CD4-positive, alpha-beta T cell (primary cell): ENCODE data around the gene PLXNB1. TPM values are rescaled to one million over a fixed set of nuclear protein-coding genes. Genes with fewer than 3 reads are reported as not detected.

Experiments used
- ATAC-seq: fragments of 200-7000 bp; cut with Tn5 transposase; one replicate; pipeline ENCODE4 v1.10.0; 2022; ENCODE audit warnings: mild to moderate bottlenecking; ENCODE audit not compliant: poor library complexity
- CTCF ChIA-PET: fragments of 350-600 bp; sonication (Branson Sonifier 250); formaldehyde crosslinking; loops from one replicate; lab custom pipeline; 2021; ENCODE audit warnings: antibody characterized with exemption, inconsistent platforms; lab: Charles Lee
- POLR2A ChIA-PET: fragments of 350-600 bp; sonication (Branson Sonifier 250); formaldehyde crosslinking; loops from one replicate; lab custom pipeline; 2021; ENCODE audit warnings: antibody characterized with exemption, inconsistent platforms; lab: Charles Lee
- DNase-seq, 14 experiments: peaks; one replicate each; pipeline ENCODE4 v3.0.0-alpha.2; 2013 to 2020; ENCODE audit warnings: mixed read lengths in 2 of 14
- H3K27ac ChIP-seq, 2 donors: one replicate each; pipeline versions ENCODE4 v1.5.1 to v1.7.0; 2013; ENCODE audit warnings: low read length in 2 of 2, low read depth in 1 of 2, mild to moderate bottlenecking in 1 of 2
- H3K27me3 ChIP-seq, 2 experiments: 1 replicate in 1 of 2; 2 replicates in 1 of 2; pipeline versions ENCODE4 v1.6.1 to v1.7.0; 2013; ENCODE audit warnings: low read length in 2 of 2, control low read depth in 1 of 2, mild to moderate bottlenecking in 1 of 2, moderate library complexity in 1 of 2; ENCODE audit not compliant: insufficient read depth in 2 of 2, control insufficient read depth in 1 of 2
- H3K36me3 ChIP-seq: one replicate; pipeline ENCODE4 v1.6.1; 2013; ENCODE audit warnings: low read length, control low read depth; ENCODE audit not compliant: insufficient read depth
- H3K4me1 ChIP-seq: one replicate; pipeline ENCODE4 v1.6.1; 2013; ENCODE audit warnings: low read length, control low read depth; ENCODE audit not compliant: insufficient read depth
- H3K4me3 ChIP-seq: one replicate; pipeline ENCODE4 v1.5.1; 2013; ENCODE audit warnings: mild to moderate bottlenecking, low read length, moderate library complexity
- H3K9me3 ChIP-seq, 2 experiments: 1 replicate in 1 of 2; 2 replicates in 1 of 2; pipeline versions ENCODE4 v1.6.1 to v1.7.0; 2013; ENCODE audit warnings: low read length in 2 of 2, mild to moderate bottlenecking in 2 of 2, control low read depth in 1 of 2, moderate library complexity in 1 of 2; ENCODE audit not compliant: control insufficient read depth in 1 of 2, insufficient read depth in 1 of 2
- H3K27ac Mint-ChIP-seq: one replicate; pipeline ENCODE4 v1.8.0; 2020; ENCODE audit warnings: mixed read lengths
- H3K27me3 Mint-ChIP-seq: one replicate; pipeline ENCODE4 v1.8.0; 2021; ENCODE audit warnings: mixed read lengths
- H3K36me3 Mint-ChIP-seq: one replicate; pipeline ENCODE4 v1.8.0; 2021; ENCODE audit warnings: low read depth, mixed read lengths
- H3K4me1 Mint-ChIP-seq: one replicate; pipeline ENCODE4 v1.8.0; 2021; ENCODE audit warnings: low read depth, mixed read lengths
- H3K4me3 Mint-ChIP-seq: one replicate; pipeline ENCODE4 v1.8.0; 2020; ENCODE audit warnings: mild to moderate bottlenecking, mixed read lengths
- H3K9me3 Mint-ChIP-seq: one replicate; pipeline ENCODE4 v1.8.0; 2020; ENCODE audit warnings: mixed read lengths
- intact Hi-C, 2 experiments: fragments of 100-400 bp; cut with DNase I in 1 of 2; cut with micrococcal nuclease in 1 of 2; formaldehyde crosslinking; loops; one replicate each; pipeline versions ENCODE4 v1.15.1 to v1.9.0; 2023 to 2025; cut with DNase I, micrococcal nuclease
- total RNA-seq, 174 experiments: library from RNA in 2 of 174; stranded (reverse) in 2 of 174; gene quantifications; one replicate each; pipeline ENCODE4 v1.2.3 and lab custom pipeline; 2021 to 2026
- TF ChIP-seq, protein P1 (sequence below): fragments of 200-600 bp; IDR thresholded peaks from one replicate; pipeline ENCODE4 v1.8.0; 2022; ENCODE audit warnings: antibody characterized with exemption, mild to moderate bottlenecking

PLXNB1 gene
- total RNA-seq, 2 experiments from 2014 or later, result 1.1 to 2.0 TPM

DNA sequence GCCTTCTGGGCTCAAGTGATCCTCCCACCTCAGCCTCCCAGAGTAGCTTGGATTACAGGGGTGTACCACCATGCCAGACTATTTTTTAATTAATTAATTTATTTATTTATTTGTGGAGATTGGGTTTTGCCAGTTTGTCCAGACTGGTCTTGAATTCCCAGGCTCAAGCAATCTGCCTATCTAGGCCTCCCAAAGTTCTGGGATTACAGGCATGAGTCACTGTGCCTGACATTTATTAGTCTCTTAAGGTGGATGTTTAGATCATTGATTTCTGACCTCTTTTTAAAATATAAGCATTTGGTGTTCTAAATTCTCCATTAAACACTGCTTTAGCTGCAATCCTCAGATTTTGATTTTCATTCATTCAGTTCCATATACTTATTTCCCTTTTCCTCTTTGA, 42.3 kb downstream of the PLXNB1 start:
- H3K27ac ChIP-seq, result no peak overlapping the region
- no peak overlapping the region for H3K27ac Mint-ChIP-seq
- H3K9me3 ChIP-seq, result no peaks in the 10 kb centered on the region
- H3K27me3 Mint-ChIP-seq, result peaks cover 26% of the 10 kb centered on the region
- no peak overlapping the region for H3K4me3 Mint-ChIP-seq
- POLR2A ChIA-PET, result no interaction called here
- H3K4me1 Mint-ChIP-seq, result no peaks in the 10 kb centered on the region
- no peaks in the 10 kb centered on the region for H3K9me3 Mint-ChIP-seq
- intact Hi-C loops, result no loop called here
- TF ChIP-seq, protein P1, sequence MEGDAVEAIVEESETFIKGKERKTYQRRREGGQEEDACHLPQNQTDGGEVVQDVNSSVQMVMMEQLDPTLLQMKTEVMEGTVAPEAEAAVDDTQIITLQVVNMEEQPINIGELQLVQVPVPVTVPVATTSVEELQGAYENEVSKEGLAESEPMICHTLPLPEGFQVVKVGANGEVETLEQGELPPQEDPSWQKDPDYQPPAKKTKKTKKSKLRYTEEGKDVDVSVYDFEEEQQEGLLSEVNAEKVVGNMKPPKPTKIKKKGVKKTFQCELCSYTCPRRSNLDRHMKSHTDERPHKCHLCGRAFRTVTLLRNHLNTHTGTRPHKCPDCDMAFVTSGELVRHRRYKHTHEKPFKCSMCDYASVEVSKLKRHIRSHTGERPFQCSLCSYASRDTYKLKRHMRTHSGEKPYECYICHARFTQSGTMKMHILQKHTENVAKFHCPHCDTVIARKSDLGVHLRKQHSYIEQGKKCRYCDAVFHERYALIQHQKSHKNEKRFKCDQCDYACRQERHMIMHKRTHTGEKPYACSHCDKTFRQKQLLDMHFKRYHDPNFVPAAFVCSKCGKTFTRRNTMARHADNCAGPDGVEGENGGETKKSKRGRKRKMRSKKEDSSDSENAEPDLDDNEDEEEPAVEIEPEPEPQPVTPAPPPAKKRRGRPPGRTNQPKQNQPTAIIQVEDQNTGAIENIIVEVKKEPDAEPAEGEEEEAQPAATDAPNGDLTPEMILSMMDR, result no peak
- DNase-seq (no peak), ATAC-seq (no peak)
- H3K36me3 ChIP-seq, result no peaks in the 10 kb centered on the region
- no peaks in the 10 kb centered on the region for H3K36me3 Mint-ChIP-seq
- no peak overlapping the region for H3K4me3 ChIP-seq
- CTCF ChIA-PET, result interaction anchor here (1.1 to 1.3 kb wide), 2 partner anchors 48 to 120 kb away, joined by 3 read pairs; no protein-coding TSS in a partner anchor
- no peaks in the 10 kb centered on the region for H3K4me1 ChIP-seq
- H3K27me3 ChIP-seq, result no peaks in the 10 kb centered on the region

DNA sequence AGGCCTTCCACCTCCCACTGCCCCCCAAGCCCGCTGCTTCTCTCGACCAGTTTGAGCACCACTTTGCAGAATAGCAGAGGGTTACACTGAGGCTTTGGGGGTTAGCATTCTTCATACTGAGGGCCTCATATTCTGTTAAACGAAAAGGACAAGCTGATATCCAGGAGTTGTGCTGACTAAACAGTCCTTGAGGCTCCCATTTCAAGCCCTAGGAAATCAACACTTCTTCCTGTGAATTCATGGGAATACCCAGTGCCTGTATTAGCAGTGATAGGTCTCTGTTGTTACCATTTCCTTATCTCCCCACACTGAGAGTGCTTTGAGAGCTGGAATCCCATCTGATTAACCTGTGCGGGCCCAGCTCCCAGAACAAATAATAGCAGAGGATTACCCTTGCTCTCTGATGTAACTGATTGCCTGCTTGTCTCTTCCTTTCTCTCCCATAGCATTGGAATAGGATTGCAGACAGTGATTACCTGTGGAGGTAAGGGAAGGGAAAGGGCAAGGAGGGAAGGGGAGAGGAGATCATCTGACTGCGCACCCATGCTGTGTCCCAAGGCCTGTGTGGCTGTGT, 56.9 kb downstream of the PLXNB1 start:
- ATAC-seq (no peak), DNase-seq (no peak)
- Histone ChIP-seq H3K27ac (no peak overlapping the region), H3K4me3 (no peak overlapping the region), H3K4me1 (no peaks in the 10 kb centered on the region), H3K36me3 (no peaks in the 10 kb centered on the region), H3K27me3 (no peaks in the 10 kb centered on the region), H3K9me3 (no peaks in the 10 kb centered on the region)
- Mint-ChIP-seq H3K4me1 (no peaks in the 10 kb centered on the region), H3K27me3 (no peaks in the 10 kb centered on the region), H3K27ac (no peak overlapping the region), H3K36me3 (no peaks in the 10 kb centered on the region), H3K4me3 (no peak overlapping the region), H3K9me3 (no peaks in the 10 kb centered on the region)
- ChIA-PET CTCF (no interaction called here), POLR2A (no interaction called here)
- TF ChIP-seq, protein P1, result no peak
- intact Hi-C loops, result no loop called here

DNA sequence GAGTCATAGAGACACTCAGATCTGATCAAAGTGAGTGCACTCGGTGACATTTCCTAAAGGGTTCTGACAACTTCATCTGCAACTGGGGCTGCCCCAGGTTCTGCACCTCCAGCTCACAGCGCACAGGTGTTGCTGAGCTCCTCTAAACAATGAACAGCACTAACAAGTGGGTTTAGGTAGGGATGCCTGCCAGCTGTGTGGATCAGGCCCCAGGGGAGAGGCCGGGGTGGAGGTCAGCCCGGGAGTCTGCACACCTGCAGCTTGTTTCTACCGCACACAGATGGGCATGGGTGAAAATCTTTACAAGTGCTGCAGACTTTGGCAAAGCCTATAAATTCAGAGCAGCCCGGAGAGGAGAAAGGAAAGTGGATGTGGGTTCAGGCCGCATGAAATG, 57.5 kb downstream of the PLXNB1 start:
- H3K4me3 Mint-ChIP-seq, result no peak overlapping the region
- H3K4me1 ChIP-seq, result no peaks in the 10 kb centered on the region
- no peak overlapping the region for H3K27ac ChIP-seq
- no peak overlapping the region for H3K4me3 ChIP-seq
- DNase-seq (no peak), ATAC-seq (no peak)
- TF ChIP-seq, protein P1, result no peak
- H3K27me3 Mint-ChIP-seq, result no peaks in the 10 kb centered on the region
- intact Hi-C loops, result no loop called here
- no peaks in the 10 kb centered on the region for H3K9me3 ChIP-seq
- no peaks in the 10 kb centered on the region for H3K36me3 Mint-ChIP-seq
- H3K27ac Mint-ChIP-seq, result no peak overlapping the region
- H3K9me3 Mint-ChIP-seq, result no peaks in the 10 kb centered on the region
- no peaks in the 10 kb centered on the region for H3K27me3 ChIP-seq
- ChIA-PET CTCF (no interaction called here), POLR2A (no interaction called here)
- no peaks in the 10 kb centered on the region for H3K36me3 ChIP-seq
- H3K4me1 Mint-ChIP-seq, result no peaks in the 10 kb centered on the region
